CD4-positive, alpha-beta T cell (primary cell): Measurements from ENCODE around the gene RALGAPA1. TPM values are rescaled to one million over a fixed set of nuclear protein-coding genes. Genes with fewer than 3 reads are reported as not detected.

Experiments
- ATAC-seq: fragments of 200-7000 bp; cut with Tn5 transposase; one replicate; pipeline ENCODE4 v1.10.0; 2022; ENCODE audit warnings: mild to moderate bottlenecking; ENCODE audit not compliant: poor library complexity
- CTCF ChIA-PET: fragments of 350-600 bp; sonication (Branson Sonifier 250); formaldehyde crosslinking; loops from one replicate; lab custom pipeline; 2021; ENCODE audit warnings: antibody characterized with exemption, inconsistent platforms; lab: Charles Lee
- POLR2A ChIA-PET: fragments of 350-600 bp; sonication (Branson Sonifier 250); formaldehyde crosslinking; loops from one replicate; lab custom pipeline; 2021; ENCODE audit warnings: antibody characterized with exemption, inconsistent platforms; lab: Charles Lee
- DNase-seq, 14 experiments: peaks; one replicate each; pipeline ENCODE4 v3.0.0-alpha.2; 2013 to 2020; ENCODE audit warnings: mixed read lengths in 2 of 14
- H3K27ac ChIP-seq, 2 donors: one replicate each; pipeline versions ENCODE4 v1.5.1 to v1.7.0; 2013; ENCODE audit warnings: low read length in 2 of 2, low read depth in 1 of 2, mild to moderate bottlenecking in 1 of 2
- H3K27me3 ChIP-seq, 2 experiments: 1 replicate in 1 of 2; 2 replicates in 1 of 2; pipeline versions ENCODE4 v1.6.1 to v1.7.0; 2013; ENCODE audit warnings: low read length in 2 of 2, control low read depth in 1 of 2, mild to moderate bottlenecking in 1 of 2, moderate library complexity in 1 of 2; ENCODE audit not compliant: insufficient read depth in 2 of 2, control insufficient read depth in 1 of 2
- H3K36me3 ChIP-seq: one replicate; pipeline ENCODE4 v1.6.1; 2013; ENCODE audit warnings: low read length, control low read depth; ENCODE audit not compliant: insufficient read depth
- H3K4me1 ChIP-seq: one replicate; pipeline ENCODE4 v1.6.1; 2013; ENCODE audit warnings: low read length, control low read depth; ENCODE audit not compliant: insufficient read depth
- H3K4me3 ChIP-seq: one replicate; pipeline ENCODE4 v1.5.1; 2013; ENCODE audit warnings: mild to moderate bottlenecking, low read length, moderate library complexity
- H3K9me3 ChIP-seq, 2 experiments: 1 replicate in 1 of 2; 2 replicates in 1 of 2; pipeline versions ENCODE4 v1.6.1 to v1.7.0; 2013; ENCODE audit warnings: low read length in 2 of 2, mild to moderate bottlenecking in 2 of 2, control low read depth in 1 of 2, moderate library complexity in 1 of 2; ENCODE audit not compliant: control insufficient read depth in 1 of 2, insufficient read depth in 1 of 2
- H3K27ac Mint-ChIP-seq: one replicate; pipeline ENCODE4 v1.8.0; 2020; ENCODE audit warnings: mixed read lengths
- H3K27me3 Mint-ChIP-seq: one replicate; pipeline ENCODE4 v1.8.0; 2021; ENCODE audit warnings: mixed read lengths
- H3K36me3 Mint-ChIP-seq: one replicate; pipeline ENCODE4 v1.8.0; 2021; ENCODE audit warnings: low read depth, mixed read lengths
- H3K4me1 Mint-ChIP-seq: one replicate; pipeline ENCODE4 v1.8.0; 2021; ENCODE audit warnings: low read depth, mixed read lengths
- H3K4me3 Mint-ChIP-seq: one replicate; pipeline ENCODE4 v1.8.0; 2020; ENCODE audit warnings: mild to moderate bottlenecking, mixed read lengths
- H3K9me3 Mint-ChIP-seq: one replicate; pipeline ENCODE4 v1.8.0; 2020; ENCODE audit warnings: mixed read lengths
- intact Hi-C, 2 experiments: fragments of 100-400 bp; cut with DNase I in 1 of 2; cut with micrococcal nuclease in 1 of 2; formaldehyde crosslinking; loops; one replicate each; pipeline versions ENCODE4 v1.15.1 to v1.9.0; 2023 to 2025; cut with DNase I, micrococcal nuclease
- total RNA-seq, 174 experiments: library from RNA in 2 of 174; stranded (reverse) in 2 of 174; gene quantifications; one replicate each; pipeline ENCODE4 v1.2.3 and lab custom pipeline; 2021 to 2026
- TF ChIP-seq, protein P1 (sequence below): fragments of 200-600 bp; IDR thresholded peaks from one replicate; pipeline ENCODE4 v1.8.0; 2022; ENCODE audit warnings: antibody characterized with exemption, mild to moderate bottlenecking

Gene RALGAPA1
- total RNA-seq, 2 experiments from 2014 or later, result 72.0 to 75.5 TPM

DNA sequence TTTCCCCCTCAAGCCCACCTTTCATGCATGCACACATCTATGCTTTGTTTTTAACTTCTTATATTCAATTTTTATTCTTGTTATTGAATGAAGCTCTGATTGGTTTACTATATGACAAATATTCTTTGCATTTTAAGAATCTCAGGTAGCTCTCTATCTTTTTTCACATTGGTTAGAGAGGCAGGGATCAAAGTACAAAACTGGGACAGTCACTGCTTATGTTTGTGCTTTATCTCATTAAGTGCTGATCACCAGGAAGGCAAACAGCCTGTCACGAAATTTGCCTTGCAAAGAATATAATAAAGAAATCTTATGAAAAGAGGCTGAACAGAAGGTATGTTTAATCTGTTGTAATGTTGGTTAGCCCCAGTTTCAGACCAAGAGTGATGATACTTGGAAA, 304.8 kb downstream of the RALGAPA1 start:
- H3K27ac Mint-ChIP-seq, result no peak overlapping the region
- H3K4me3 Mint-ChIP-seq, result no peak overlapping the region
- ATAC-seq (no peak), DNase-seq (no peak)
- no peaks in the 10 kb centered on the region for H3K4me1 Mint-ChIP-seq
- TF ChIP-seq, protein P1, sequence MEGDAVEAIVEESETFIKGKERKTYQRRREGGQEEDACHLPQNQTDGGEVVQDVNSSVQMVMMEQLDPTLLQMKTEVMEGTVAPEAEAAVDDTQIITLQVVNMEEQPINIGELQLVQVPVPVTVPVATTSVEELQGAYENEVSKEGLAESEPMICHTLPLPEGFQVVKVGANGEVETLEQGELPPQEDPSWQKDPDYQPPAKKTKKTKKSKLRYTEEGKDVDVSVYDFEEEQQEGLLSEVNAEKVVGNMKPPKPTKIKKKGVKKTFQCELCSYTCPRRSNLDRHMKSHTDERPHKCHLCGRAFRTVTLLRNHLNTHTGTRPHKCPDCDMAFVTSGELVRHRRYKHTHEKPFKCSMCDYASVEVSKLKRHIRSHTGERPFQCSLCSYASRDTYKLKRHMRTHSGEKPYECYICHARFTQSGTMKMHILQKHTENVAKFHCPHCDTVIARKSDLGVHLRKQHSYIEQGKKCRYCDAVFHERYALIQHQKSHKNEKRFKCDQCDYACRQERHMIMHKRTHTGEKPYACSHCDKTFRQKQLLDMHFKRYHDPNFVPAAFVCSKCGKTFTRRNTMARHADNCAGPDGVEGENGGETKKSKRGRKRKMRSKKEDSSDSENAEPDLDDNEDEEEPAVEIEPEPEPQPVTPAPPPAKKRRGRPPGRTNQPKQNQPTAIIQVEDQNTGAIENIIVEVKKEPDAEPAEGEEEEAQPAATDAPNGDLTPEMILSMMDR, result no peak
- H3K36me3 Mint-ChIP-seq, result no peaks in the 10 kb centered on the region
- no peaks in the 10 kb centered on the region for H3K9me3 ChIP-seq
- H3K36me3 ChIP-seq, result no peaks in the 10 kb centered on the region
- H3K4me1 ChIP-seq, result no peaks in the 10 kb centered on the region
- intact Hi-C loops, result no loop called here
- ChIA-PET CTCF (interaction anchor here (1.4 kb wide), 1 partner anchor 8 kb away, joined by 3 read pairs; no protein-coding TSS in a partner anchor), POLR2A (no interaction called here)
- H3K27me3 Mint-ChIP-seq, result peaks cover 19% of the 10 kb centered on the region
- no peak overlapping the region for H3K27ac ChIP-seq
- no peak overlapping the region for H3K4me3 ChIP-seq
- no peaks in the 10 kb centered on the region for H3K9me3 Mint-ChIP-seq
- no peaks in the 10 kb centered on the region for H3K27me3 ChIP-seq

DNA sequence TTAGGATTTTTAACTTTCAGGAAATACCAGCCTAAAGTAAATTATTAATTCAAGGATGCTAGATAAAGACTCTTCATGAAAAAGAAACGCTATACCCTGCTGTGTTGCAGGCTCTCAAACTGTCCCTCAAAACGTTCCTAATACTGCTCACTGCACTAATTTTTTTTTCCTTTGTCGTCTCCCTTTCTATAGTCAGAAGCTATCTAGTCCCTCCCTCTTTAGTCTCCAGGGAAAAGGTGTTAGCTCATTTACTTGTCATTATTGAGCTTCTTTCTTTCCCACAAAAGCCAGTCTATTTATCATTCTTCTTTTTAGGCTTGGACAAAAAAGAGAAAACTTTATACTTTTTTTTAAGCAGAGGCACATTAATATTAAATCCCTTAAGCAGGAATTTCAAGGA, 305.4 kb downstream of the RALGAPA1 start:
- peaks cover 25% of the 10 kb centered on the region for H3K27me3 Mint-ChIP-seq
- CTCF ChIA-PET, result interaction anchor here (1.4 kb wide), 1 partner anchor 9 kb away, joined by 3 read pairs; no protein-coding TSS in a partner anchor
- intact Hi-C loops, result no loop called here

DNA sequence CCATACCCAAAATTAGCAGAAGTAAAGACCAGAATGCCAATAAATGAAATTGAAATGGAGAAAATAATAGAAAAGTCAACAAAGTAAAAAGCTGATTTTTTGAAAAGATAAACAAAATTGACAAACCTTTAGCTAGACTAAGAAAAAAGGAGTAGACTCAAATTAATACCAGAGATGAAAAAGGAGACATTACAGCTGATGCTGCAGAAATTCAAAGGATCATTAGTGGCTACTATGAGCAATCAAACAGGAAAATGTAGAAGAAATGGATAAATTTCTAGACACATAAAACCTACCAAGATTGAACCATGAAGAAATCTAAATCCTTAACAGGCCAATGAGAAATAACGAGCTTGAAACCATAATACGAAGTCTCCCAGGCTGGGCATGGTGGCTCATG, 309.9 kb downstream of the RALGAPA1 start:
- intact Hi-C loops, result no loop called here
- peaks cover 0 to 11% of the 10 kb centered on the region in 2 experiments for H3K27me3 ChIP-seq
- no peak overlapping the region for H3K4me3 ChIP-seq
- ATAC-seq (no peak), DNase-seq (no peak)
- POLR2A ChIA-PET, result no interaction called here
- no peaks in the 10 kb centered on the region for H3K4me1 Mint-ChIP-seq
- CTCF ChIA-PET, result no interaction called here
- H3K36me3 Mint-ChIP-seq, result no peaks in the 10 kb centered on the region
- no peak overlapping the region for H3K4me3 Mint-ChIP-seq
- TF ChIP-seq, protein P1, result no peak
- no peaks in the 10 kb centered on the region for H3K9me3 ChIP-seq
- H3K27ac ChIP-seq, result no peak overlapping the region
- no peaks in the 10 kb centered on the region for H3K9me3 Mint-ChIP-seq
- peaks cover 55% of the 10 kb centered on the region for H3K27me3 Mint-ChIP-seq
- H3K27ac Mint-ChIP-seq, result no peak overlapping the region
- H3K36me3 ChIP-seq, result no peaks in the 10 kb centered on the region
- no peaks in the 10 kb centered on the region for H3K4me1 ChIP-seq

More for the DNA sequence above, 305.4 kb downstream of the RALGAPA1 start:
- TF ChIP-seq, protein P1, result no peak
- Mint-ChIP-seq H3K4me1 (no peaks in the 10 kb centered on the region), H3K27ac (no peak overlapping the region), H3K9me3 (no peaks in the 10 kb centered on the region), H3K36me3 (no peaks in the 10 kb centered on the region), H3K4me3 (no peak overlapping the region)
- H3K27ac ChIP-seq, result no peak overlapping the region
- H3K4me3 ChIP-seq, result no peak overlapping the region
- ATAC-seq (no peak), DNase-seq (no peak)
- H3K9me3 ChIP-seq, result no peaks in the 10 kb centered on the region
- POLR2A ChIA-PET, result no interaction called here
- peaks cover 0 to 2% of the 10 kb centered on the region in 2 experiments for H3K27me3 ChIP-seq
- H3K36me3 ChIP-seq, result no peaks in the 10 kb centered on the region
- no peaks in the 10 kb centered on the region for H3K4me1 ChIP-seq
